Measurements from ENCODE around the gene FBXO31.
"Not testable (repeated sequence)": the region's sequence is repeated elsewhere in the genome, so short reads cannot be mapped to it uniquely, and the experiment has no call there.

The FBXO31 gene

GRCh38 chr16:87384875-87385167 lies 1.2 kb upstream of the FBXO31 start:
- DNase-seq = not testable (repeated sequence)

- no peak for DNase-seq
Observed at GRCh38 chr16:87384162-87384874, 742 bp upstream of the FBXO31 start.

- DNase-seq = no peak
Observed at GRCh38 chr16:87382023-87382785, 1.4 kb downstream of the FBXO31 start.

- DNase-seq = no peak
Observed at GRCh38 chr16:87380881-87381280, 2.7 kb downstream of the FBXO31 start.

- no peak for DNase-seq
Observed at GRCh38 chr16:87380403-87380802, 3.2 kb downstream of the FBXO31 start.

GRCh38 chr16:87379312-87379752 lies 4.2 kb downstream of the FBXO31 start:
- DNase-seq = not testable (repeated sequence)

GRCh38 chr16:87376660-87377059 lies 6.9 kb downstream of the FBXO31 start:
- peak; percentile 71 for DNase-seq

GRCh38 chr16:87375426-87376135 lies 8.0 kb downstream of the FBXO31 start:
- DNase-seq = no peak

GRCh38 chr16:87374313-87374712 lies 9.3 kb downstream of the FBXO31 start:
- DNase-seq = no peak

- DNase-seq = no peak
Observed at GRCh38 chr16:87372305-87372704, 11.3 kb downstream of the FBXO31 start.

- no peak for DNase-seq
Observed at GRCh38 chr16:87371261-87371866, 12.2 kb downstream of the FBXO31 start.

- DNase-seq = no peak
Observed at GRCh38 chr16:87369796-87370719, 13.5 kb downstream of the FBXO31 start.

GRCh38 chr16:87369117-87369765 lies 14.3 kb downstream of the FBXO31 start:
- no peak for DNase-seq

GRCh38 chr16:87368029-87368770 lies 15.4 kb downstream of the FBXO31 start:
- no peak for DNase-seq

- no peak for DNase-seq
Observed at GRCh38 chr16:87367529-87367928, 16.0 kb downstream of the FBXO31 start.

GRCh38 chr16:87366930-87367329 lies 16.6 kb downstream of the FBXO31 start:
- no peak for DNase-seq

GRCh38 chr16:87366288-87366687 lies 17.3 kb downstream of the FBXO31 start:
- DNase-seq = no peak

GRCh38 chr16:87365021-87365713 lies 18.4 kb downstream of the FBXO31 start:
- DNase-seq = no peak

GRCh38 chr16:87363771-87364455 lies 19.7 kb downstream of the FBXO31 start:
- no peak for DNase-seq

All from hematopoietic multipotent progenitor cell treated with erythropoietin and hydrocortisone succinate and interleukin-3 and kit ligand, for 8 days (in vitro differentiated cells).